HEK293T (cell line): ENCODE measurements around the gene SNTG2.

Experiments used
- CTBP1 ChIP-seq: fragments of 450-650 bp; IDR thresholded peaks from 2 replicates; pipeline ENCODE4 v1.6.1; 2016; ENCODE audit warnings: borderline replicate concordance
- ELF4 ChIP-seq: fragments of 450-650 bp; IDR thresholded peaks from 2 replicates; pipeline ENCODE4 v1.6.1; 2017; ENCODE audit warnings: antibody characterized with exemption
- FOXM1 ChIP-seq: fragments of 450-650 bp; IDR thresholded peaks from 2 replicates; pipeline ENCODE4 v1.6.1; 2017; ENCODE audit warnings: mild to moderate bottlenecking, borderline replicate concordance

- no peak for TF ChIP-seq CTBP1
- no peak for TF ChIP-seq FOXM1
- no peak for TF ChIP-seq ELF4
Observed at GRCh38 chr2:1032030-1032429, 81.4 kb downstream of the SNTG2 start.
